Activated T-helper 1 cell treated with Interleukin-2 at 50 U/mL for 16 hours (primary cell): ENCODE results near the gene NR2F6.

Experiments
- DNase-seq: peaks from one replicate; pipeline ENCODE4 v3.0.0-alpha.2; 2020; ENCODE audit warnings: low read depth

Gene NR2F6

GRCh38 chr19:17237747-17238706 is 7.7 kb downstream of the NR2F6 start:
- no peak for DNase-seq

DNA sequence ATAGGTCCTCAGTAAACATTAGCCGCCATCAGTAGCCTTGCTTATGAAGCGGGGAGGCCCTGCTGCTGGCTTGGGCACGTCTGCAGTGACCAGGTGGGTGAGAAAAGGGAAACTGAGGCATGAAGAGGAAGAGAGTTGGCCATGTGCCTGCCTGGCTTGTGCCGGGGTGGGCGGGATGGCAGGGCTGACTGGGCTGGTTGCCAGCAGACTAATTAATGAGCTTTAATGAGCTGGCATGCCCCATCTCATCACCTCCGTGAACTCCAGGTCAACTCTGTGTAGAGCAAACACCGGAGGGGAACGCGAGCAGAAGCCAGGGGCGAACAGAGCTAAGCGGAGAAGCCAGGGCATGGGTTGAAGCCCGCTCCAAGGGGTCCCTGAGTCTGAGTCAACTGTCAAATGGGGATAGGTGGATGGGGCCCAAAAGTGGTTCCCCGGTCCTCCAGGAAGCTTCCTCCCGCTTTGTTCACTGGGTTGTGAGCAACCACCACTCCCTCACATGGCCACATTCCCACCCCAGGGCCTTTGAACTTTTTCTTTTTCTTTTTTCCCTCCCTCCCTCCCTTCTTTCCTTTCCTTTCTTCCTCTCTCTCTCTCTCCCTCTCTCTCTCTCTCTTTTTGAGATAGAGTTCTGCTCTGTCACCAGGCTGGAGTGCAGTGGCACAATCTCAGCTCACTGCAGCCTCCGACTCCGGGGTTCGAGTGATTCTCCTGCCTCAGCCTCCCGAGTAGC is 8.7 kb downstream of the NR2F6 start:
- DNase-seq, result no peak

GRCh38 chr19:17235971-17236777 is 9.5 kb downstream of the NR2F6 start:
- DNase-seq, result no peak

DNA sequence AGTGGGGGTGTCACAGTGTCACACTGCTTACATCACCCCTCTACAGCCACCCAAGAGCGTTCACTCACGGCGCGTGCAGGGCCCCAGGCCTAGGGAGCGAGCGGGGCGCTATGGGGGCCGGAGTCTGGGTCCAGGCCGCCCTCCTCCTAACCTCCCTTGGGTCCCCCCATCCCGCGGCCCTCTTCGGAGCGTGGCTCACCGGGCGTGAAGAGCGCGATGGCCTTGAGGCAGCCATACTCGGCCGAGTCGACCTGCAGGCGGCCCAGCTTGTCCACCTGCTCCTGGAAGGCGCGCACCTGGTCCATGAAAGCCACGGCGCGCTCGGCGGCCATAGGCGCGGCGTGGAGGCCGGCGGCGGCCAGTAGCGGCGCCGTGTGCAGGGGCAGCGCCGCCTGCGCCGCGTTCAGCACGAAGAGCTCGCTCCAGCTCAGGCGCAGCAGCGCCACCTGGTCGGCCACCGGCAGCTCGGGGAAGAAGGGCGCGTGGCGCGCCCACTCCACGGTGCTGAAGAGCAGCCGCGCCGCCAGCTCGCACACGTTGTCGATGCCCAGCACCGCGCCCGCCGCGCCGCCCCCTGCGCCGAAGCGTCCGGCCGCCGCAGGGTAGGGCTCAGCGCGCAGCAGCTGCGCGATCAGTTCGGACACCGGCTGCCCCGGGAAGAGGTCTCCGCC is 10.3 kb downstream of the NR2F6 start:
- peak; percentile 66 for DNase-seq

- DNase-seq, result peak; percentile 34
Observed at GRCh38 chr19:17234911-17235299, 10.8 kb downstream of the NR2F6 start.

GRCh38 chr19:17232258-17232657 is 13.5 kb downstream of the NR2F6 start:
- DNase-seq, result no peak

DNA sequence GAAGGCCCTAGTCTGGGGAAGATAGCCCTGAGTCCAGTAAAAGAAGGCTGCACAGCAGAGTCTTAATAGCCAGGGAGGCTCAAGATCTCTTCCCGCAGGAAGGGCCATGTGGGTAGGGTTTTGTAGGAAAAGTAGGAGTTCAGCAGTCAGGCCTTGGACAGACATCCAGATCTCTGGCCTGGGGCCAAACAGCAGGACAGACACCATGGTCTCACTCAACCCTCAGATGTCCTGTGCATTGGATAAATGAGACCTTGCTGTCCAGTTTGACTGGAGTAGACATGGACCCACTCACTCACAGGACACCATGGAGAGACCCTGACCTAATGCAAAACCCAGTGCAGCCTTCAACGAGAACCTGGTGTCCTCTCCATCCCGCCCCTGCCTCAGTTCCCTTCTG is 15.8 kb downstream of the NR2F6 start:
- no peak for DNase-seq

- no peak for DNase-seq
Observed at GRCh38 chr19:17227798-17228367, 17.8 kb downstream of the NR2F6 start.

DNA sequence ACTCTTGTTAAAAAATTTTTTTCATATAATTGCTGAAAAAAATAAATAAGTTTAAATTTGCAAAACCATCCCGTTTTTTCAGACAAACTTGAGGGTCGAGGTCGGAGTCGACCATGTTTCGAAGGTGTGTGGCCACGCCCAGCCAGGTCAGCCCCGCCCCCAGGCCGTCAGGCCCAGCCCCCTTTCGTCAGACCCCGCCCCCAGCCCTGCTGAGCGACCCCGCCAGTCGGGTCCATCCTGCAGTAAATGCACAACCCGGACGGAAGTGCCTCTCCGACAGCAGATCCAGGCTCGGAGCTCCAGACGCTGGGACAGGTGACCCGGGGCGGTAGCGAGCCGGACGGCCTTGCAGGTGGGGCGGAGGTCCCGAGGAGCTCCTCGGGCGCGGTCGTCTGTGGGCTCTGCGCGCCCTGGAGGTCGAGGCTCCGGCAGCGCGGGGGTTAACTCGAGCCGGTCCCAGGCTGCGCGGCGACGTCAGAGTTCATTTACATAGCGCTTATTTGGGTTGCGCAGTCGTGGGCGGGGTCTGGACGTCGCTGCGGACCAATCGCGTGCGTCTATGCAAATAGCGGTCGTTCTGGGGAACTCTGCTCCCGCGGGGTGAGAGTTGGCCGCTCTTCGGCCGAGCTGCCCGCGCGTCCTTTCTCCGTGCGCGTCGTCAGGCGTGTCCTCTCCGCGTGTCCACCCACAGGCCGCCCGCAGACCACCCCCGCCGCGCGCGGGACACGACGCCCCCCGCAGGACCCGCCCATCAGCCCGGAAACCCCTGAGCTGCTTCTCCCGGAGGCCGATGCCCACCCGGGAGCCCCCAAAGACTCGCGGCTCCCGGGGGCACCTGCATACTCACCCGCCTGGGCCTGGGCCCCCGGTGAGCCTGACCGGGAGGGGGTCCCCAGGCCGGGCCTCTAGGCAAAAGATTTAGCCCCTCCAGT is 19.5 kb downstream of the NR2F6 start, which contains the start of gene OCEL1:
Gene OCEL1 (plus strand): TSS at position 225 of the 932 bp plus-strand sequence. CDS start 22 bp downstream, at position 247.
- peak; percentile 90 for DNase-seq

DNA sequence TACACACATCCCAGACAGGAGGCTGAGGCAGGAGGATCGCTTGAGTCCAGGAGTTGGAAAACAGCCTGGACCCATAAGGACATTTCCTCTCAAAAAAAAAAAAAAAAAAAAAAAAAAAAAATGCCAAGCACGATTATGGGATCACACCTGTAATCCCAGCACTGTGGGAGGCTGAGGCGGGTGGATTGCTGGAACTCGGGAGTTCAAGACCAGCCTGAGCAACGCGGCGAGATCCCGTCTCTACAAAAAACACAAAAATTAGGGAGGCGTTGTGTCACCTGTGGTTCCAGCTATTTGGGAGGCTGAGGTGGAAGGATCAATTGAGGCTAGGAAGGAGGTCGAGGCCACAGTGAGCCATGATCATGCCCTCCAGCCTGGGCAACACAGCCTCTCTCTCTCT is 20.7 kb downstream of the NR2F6 start:
- DNase-seq, result no peak

DNA sequence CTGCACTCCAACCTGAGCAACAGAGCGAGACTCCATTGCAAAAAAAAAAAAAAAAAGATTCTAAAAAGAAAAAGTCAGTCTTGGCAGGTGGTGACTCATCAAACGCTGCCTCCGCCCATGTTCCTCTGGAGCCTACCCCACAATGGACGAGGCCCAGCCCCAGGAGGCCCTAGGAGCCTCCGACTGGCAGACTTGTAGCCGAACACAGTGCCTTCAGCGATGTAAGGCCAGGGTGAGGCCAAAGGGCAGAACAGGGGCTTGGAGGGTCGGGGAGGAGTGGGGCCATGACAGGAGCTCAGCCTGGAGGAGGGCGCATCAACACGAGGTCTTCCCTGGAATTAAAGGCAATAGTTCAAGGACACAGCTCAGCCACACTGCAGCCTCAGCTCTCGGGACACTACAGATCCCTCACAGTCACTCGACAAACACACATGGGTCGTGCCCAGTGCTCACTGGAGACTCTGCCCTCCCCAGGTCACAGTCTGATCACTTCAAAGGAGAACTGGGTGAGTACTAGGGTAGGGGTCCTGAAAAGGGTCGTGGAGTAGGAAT is 25.4 kb downstream of the NR2F6 start:
- no peak for DNase-seq

DNA sequence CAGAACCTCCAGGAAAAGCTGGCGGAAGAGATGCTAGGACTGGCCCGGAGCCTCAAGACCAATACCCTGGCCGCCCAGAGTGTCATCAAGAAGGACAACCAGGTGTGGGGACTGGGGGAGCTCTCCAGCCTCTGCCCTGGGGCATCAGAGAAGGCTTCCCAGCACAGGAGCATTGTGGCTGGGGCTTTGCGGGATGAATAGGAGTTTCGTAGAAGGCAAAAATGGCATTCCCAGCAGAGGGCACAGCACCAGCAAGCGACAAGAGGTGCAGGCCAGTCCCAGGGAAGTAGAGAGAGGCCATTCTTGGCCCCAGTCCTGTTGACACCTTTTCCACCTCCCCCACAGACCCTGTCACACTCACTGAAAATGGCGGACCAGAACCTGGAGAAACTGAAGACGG is 26.4 kb downstream of the NR2F6 start:
- DNase-seq, result no peak

GRCh38 chr19:17216058-17216670 is 29.6 kb downstream of the NR2F6 start:
- no peak for DNase-seq

DNA sequence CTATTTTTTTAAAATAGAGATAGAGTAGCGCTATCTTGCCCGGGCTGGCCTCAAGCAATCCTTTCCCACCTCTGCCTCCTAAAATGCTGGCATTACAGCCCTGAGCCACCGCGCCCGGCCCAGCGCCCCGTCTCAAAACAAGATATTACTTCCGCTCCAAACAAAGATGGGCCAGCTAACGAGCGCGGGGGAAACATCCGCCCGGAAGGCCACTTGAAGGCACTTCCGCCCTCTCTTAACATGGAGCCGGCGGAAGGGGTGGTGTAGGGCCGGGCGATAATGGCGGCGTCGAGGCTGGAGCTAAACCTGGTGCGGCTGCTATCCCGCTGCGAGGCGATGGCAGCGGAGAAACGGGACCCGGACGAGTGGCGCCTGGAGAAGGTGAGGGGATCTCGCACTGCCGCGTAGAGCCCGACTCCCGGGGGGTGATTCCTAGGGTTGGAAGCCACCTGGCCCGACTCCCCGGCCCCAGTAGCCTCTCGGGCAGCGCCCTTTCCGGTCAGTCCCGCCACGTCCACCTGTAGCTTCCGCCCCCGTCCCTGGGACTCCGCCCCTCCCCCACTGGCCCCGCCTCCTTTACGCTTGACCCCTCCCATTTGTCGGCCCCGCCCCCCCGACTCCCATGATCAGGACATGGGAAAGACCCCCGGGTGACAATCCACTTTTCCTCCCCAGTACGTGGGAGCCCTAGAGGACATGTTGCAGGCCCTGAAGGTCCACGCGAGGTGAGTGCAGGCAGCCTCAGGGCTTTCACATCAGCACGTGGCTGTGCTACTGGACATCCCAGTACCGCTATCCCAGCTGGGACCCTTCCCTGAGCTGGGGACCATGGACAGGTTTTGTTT is 30.4 kb downstream of the NR2F6 start, which contains the start of gene USE1:
Gene USE1 (plus strand): TSS at position 231 of the 845 bp plus-strand sequence. CDS start 49 bp downstream, at position 280.
- DNase-seq, result peak; percentile 79

DNA sequence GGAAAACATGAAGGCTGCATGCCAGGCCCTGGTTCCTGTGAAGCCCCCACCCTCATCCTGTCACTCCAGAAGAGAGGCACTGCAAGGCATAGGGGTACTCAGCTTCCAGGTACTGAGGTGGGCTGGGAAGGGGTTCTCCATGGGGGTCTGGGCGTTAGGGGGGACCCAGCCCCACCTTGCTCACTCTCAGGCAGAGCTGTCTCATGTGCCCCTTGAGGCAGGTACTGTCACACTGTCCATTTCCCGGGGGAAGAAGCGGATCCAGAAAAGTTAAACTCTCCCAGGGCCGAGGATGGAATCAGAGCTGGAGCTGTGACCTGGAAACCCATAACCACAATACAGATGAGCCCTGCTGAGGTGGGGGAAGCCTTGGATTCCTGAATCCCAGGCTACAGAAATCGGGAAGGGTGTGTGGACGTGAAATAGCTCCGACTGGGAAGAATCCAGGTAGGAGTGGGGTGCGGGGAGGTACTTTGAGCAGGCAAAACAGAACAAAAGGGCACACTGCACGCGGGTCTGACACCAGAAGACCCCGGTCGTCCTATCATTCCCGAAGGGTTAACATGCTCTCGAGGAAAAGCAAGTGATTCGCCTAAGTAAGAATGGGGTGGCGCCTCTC is 31.1 kb downstream of the NR2F6 start:
- DNase-seq, result no peak

GRCh38 chr19:17213334-17213733 is 32.4 kb downstream of the NR2F6 start:
- DNase-seq, result no peak

GRCh38 chr19:17211547-17212446 is 33.9 kb downstream of the NR2F6 start:
- no peak for DNase-seq
